Measurements from ENCODE around the gene CCNY.
"Not testable (repeated sequence)": the region's sequence is repeated elsewhere in the genome, so short reads cannot be mapped to it uniquely, and the experiment has no call there.

CCNY gene

DNA sequence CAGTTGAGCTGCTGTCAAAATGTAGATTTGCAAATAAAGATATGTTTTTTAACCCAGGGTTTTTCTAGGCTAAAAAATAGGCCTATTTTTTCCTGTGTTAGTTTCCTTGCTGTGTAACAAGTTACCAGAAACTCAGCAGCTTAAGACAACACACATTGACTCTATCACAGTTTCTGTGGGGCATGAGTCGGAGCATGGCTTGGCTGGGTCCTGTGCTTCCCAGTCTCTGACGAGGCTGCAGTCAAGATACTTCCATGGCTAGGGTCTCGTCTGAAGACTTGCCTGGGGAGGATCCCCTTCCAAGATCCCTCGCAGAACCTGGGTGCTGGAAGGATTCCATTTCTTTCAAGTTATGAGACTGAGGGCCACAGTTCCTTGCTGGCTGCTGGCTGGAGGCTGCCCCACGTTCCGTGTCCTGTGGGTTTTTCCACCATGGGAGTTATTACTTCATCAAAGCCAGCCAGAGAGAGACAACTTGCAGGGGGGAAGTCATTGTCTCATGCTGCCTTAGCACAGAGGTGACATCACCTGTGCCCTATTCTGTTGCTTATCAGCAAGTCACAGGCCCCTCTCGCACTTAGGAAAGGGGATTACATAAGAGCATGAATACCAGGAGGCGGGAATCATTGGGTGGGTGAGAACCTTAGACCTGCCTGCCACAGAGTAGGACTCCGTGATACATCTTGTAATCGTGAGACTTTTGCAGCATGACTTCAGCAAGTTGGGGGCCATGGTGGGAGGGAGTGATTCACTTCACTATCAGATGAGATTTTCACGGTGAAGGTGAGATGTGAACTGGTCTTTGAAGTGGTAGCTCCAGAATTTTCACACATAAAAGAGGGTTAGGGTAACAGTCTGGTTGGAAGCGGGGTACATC, 77.9 kb downstream of the CCNY start:
- Mint-ChIP-seq H3K4me3 (no peak overlapping the region), H3K9me3 (no peaks in the 10 kb centered on the region), H3K27ac (peak overlapping the region; percentile 18), H3K4me1 (peaks cover 40% of the 10 kb centered on the region), H3K27me3 (no peaks in the 10 kb centered on the region), H3K36me3 (no peaks in the 10 kb centered on the region)
- ATAC-seq = no peak

DNA sequence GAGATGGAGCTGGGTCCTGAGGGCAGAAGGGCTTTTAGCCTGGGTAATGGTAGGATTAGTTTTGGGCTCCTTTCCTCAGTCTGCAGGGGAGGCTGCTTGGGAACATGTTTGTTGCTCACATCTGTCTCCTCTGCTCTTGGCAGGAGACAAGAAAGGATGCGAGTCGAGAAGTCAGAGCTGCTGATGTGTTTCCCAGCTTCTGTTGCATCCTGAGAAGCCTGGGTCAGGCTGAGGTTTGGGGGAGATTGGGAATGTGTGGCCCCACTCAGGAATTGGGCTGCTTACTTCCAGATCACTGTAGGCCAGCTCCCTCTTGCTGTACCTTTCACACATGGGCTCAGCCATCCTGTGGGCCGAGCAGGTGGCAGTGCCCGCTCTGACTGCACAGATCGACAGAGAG, 79.2 kb downstream of the CCNY start:
- Mint-ChIP-seq H3K27ac (peak overlapping the region; percentile 18), H3K36me3 (no peaks in the 10 kb centered on the region), H3K27me3 (no peaks in the 10 kb centered on the region), H3K4me3 (no peak overlapping the region), H3K4me1 (peaks cover 38% of the 10 kb centered on the region), H3K9me3 (no peaks in the 10 kb centered on the region)
- ATAC-seq = no peak

DNA sequence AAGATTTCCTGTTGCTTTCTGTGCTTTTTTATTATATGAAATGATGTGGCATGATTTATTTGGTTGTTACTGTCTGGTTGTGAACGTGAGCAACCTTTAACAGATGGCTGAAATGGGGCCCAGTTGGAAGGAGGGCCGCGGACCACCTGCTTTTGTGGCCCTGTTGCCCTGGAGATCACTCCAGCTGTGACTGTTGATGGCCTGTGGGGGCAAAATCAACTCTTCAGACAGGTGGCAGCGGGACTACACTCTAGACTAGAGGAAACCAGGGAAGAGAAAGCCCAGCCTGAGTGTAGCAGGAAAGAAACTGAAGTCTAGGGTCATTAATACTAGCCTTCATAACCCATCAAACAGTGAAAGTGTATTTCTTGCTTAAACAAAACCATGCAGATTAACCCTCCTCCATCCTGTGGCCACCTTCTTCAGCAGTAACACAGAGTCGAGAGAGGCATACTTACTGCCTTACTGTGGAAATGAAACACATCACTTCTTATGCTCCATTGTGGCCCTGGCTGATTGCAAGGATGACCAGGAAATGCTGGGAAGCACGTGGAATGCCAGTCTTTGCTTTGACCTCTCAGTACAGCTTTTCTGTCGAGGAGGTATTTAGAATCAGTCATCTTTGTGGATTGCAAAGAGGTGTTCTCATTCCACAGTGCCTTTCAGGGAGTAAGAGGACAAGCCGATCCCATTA, 80.5 kb downstream of the CCNY start:
- H3K27ac Mint-ChIP-seq = peak overlapping the region; percentile 18
- peaks cover 43% of the 10 kb centered on the region for H3K4me1 Mint-ChIP-seq

DNA sequence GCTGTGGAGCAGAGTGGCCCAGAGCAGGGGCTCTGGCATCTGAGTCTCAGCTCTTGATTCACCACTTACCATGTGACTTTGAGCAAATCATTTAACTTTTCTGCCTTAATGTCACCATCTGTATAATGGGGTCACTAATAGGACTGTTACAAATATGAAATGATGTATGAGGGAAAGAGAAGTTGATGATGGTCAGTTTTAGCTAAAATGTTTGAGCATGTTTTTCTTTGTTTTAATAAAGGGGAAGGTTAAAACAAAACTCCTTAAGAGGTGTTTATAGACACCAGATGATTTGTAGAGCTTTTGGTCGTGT, 81.0 kb downstream of the CCNY start:
- Mint-ChIP-seq H3K27me3 (no peaks in the 10 kb centered on the region), H3K9me3 (no peaks in the 10 kb centered on the region), H3K27ac (no peak overlapping the region), H3K4me1 (peaks cover 44% of the 10 kb centered on the region), H3K36me3 (no peaks in the 10 kb centered on the region), H3K4me3 (no peak overlapping the region)
- no peak for ATAC-seq

More for the DNA sequence above, 80.5 kb downstream of the CCNY start:
- ATAC-seq = no peak
- Mint-ChIP-seq H3K9me3 (no peaks in the 10 kb centered on the region), H3K36me3 (no peaks in the 10 kb centered on the region), H3K4me3 (no peak overlapping the region), H3K27me3 (no peaks in the 10 kb centered on the region)

DNA sequence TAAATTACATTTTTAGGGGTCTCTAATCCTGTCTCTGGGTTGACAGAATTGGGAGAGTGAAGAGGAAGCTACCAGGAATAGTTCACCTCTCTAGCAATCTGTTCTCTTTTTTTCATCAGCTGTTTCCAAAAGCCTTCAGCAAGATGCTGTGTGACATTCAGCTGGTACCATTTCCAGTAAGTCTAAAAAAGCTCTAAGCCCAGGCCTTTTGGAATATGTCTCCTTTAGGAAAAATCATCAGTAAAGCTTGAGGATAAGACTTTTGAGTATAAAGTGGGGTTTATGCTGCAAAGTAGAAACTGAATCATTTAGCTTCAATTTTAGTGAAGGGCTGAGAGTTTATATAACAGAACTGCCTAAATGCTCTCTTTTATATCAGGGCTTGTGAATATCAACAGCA, 81.5 kb downstream of the CCNY start:
- no peak for ATAC-seq
- Mint-ChIP-seq H3K36me3 (no peaks in the 10 kb centered on the region), H3K27me3 (no peaks in the 10 kb centered on the region), H3K4me1 (peaks cover 44% of the 10 kb centered on the region), H3K4me3 (no peak overlapping the region), H3K9me3 (no peaks in the 10 kb centered on the region), H3K27ac (no peak overlapping the region)

DNA sequence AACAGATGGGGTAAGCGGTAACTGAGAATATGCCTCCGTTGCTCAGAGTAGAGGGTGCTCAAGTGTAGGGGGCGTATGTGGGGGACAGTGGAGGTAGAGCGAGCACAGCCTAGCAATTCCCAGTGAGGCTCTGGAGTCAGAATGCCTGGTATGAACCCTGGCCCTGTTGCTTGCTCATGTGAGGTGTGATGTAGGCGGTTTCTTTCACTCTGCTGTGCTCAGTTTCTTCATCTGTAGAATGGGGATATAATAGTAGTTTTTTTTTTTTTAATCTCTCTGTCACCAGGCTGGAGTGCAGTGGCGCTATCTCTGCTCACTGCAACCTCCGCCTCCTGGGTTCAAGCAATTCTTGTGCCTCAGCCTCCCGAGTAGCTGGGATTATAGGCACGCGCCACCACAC, 82.3 kb downstream of the CCNY start:
- not testable (repeated sequence) for H3K27ac Mint-ChIP-seq, H3K4me3 Mint-ChIP-seq, H3K36me3 Mint-ChIP-seq, H3K27me3 Mint-ChIP-seq, ATAC-seq, H3K9me3 Mint-ChIP-seq
- peaks cover 44% of the 10 kb centered on the region for H3K4me1 Mint-ChIP-seq

DNA sequence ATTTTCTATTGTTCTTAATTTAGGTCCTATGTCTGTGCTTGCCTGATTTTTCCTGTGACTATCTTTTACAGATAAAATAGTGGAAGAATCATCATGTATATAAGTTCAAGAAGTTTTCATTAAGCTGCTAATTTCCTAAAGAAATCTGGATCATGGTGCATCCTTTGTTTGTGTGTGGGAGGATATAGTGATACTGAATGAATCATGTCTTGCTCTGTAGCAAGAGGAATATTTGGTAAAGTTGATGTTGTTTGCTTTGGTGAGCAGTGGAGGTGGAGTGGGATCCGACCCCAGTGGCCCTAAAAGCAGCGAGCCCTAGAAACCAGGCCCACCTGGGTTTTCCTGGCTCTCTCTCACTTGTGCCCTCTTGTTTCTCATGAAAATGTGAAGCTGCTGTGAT, 83.7 kb downstream of the CCNY start:
- no peaks in the 10 kb centered on the region for H3K27me3 Mint-ChIP-seq
- H3K27ac Mint-ChIP-seq = no peak overlapping the region
- no peak overlapping the region for H3K4me3 Mint-ChIP-seq
- no peak for ATAC-seq
- no peaks in the 10 kb centered on the region for H3K36me3 Mint-ChIP-seq
- H3K9me3 Mint-ChIP-seq = no peaks in the 10 kb centered on the region
- peaks cover 47% of the 10 kb centered on the region for H3K4me1 Mint-ChIP-seq

DNA sequence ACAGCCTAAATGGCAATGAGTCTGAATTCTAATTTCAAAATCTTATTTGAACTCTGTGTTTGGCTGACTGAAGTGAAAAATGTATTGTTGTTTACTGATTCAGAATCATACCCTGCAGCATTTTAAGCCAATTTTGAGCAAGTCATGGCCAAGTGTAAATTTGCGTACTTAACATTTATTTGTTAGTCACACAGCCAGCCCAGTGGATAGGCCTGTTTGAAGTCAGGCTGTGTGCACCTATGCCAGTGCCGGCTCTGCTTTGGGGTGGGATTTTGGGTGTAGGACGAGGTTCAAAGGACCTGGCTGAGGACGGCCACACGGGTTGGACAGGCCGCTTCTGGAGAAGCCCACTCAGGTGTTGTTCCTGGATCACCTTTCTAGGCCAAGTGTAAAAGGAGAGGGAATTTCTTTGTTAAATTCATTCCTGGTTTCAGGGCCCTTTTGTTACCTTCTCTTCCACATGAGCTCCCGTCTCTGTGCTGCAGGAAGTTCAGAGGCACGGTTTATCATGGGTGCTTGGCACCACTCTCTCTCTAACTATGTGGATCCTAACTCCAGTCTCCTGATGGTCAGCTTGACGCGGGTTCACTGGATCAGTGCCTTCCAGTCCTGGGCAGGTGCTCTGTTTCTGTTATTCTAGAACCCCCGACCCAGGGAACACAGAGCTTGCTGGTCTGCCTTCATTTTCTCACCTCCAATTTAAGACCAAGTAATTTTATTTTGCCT, 84.7 kb downstream of the CCNY start:
- Mint-ChIP-seq H3K9me3 (no peaks in the 10 kb centered on the region), H3K27me3 (no peaks in the 10 kb centered on the region), H3K36me3 (peaks cover 3% of the 10 kb centered on the region), H3K4me3 (no peak overlapping the region), H3K27ac (no peak overlapping the region), H3K4me1 (peaks cover 56% of the 10 kb centered on the region)
- ATAC-seq = no peak

DNA sequence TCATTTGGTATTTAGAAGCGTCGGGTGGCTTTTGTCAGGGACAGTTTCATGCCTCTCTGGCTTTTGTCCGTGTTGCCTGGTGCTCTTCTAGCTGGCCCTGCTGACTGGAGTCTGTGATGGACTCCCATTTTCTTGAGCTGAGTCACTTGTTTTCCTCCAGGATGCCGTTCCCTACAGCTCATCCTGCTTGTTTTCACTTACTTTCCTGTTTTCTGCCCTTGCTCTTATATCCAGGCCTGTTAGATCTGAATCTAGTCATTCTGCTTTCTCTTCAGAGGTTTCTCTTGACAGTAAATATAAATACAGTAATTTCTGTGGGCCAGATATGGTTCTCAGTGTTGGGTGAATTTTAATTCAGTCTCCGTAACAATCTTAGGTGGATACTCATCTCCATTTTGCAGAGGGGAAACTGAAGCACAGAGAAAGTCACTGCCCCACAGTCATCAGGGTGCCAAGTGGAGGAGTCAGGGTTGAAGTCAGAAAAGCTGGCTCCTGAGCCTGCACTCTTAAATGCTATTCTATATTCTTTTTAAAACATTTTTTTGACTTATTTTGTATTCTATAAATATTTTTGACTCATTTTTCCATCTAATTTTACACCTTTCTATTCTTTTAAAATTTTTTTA, 85.4 kb downstream of the CCNY start:
- no peaks in the 10 kb centered on the region for H3K9me3 Mint-ChIP-seq
- ATAC-seq = no peak
- peaks cover 63% of the 10 kb centered on the region for H3K4me1 Mint-ChIP-seq
- no peak overlapping the region for H3K27ac Mint-ChIP-seq
- H3K4me3 Mint-ChIP-seq = no peak overlapping the region
- no peaks in the 10 kb centered on the region for H3K27me3 Mint-ChIP-seq
- peaks cover 6% of the 10 kb centered on the region for H3K36me3 Mint-ChIP-seq

DNA sequence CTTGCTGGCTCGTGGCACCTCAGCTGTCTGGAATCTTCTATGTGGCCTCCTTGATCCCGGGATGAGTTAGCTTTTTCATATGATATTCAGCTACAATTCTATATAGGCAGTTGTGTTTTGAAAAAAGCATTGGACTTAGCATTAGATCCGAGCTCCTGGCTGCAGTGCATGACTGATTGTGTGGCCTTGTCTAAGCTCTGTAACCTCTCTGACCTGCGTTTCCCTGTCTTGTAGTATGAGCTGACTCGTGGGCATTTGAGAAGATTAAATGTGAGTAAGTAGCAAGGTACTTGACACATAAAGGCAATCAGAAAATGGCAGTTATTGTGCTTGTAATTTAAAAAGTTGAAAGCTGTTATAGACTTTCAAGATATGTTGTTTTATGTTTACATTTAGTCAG, 85.9 kb downstream of the CCNY start:
- Mint-ChIP-seq H3K4me3 (no peak overlapping the region), H3K27me3 (no peaks in the 10 kb centered on the region), H3K4me1 (peaks cover 66% of the 10 kb centered on the region), H3K27ac (no peak overlapping the region), H3K36me3 (peaks cover 6% of the 10 kb centered on the region), H3K9me3 (no peaks in the 10 kb centered on the region)
- ATAC-seq = no peak

DNA sequence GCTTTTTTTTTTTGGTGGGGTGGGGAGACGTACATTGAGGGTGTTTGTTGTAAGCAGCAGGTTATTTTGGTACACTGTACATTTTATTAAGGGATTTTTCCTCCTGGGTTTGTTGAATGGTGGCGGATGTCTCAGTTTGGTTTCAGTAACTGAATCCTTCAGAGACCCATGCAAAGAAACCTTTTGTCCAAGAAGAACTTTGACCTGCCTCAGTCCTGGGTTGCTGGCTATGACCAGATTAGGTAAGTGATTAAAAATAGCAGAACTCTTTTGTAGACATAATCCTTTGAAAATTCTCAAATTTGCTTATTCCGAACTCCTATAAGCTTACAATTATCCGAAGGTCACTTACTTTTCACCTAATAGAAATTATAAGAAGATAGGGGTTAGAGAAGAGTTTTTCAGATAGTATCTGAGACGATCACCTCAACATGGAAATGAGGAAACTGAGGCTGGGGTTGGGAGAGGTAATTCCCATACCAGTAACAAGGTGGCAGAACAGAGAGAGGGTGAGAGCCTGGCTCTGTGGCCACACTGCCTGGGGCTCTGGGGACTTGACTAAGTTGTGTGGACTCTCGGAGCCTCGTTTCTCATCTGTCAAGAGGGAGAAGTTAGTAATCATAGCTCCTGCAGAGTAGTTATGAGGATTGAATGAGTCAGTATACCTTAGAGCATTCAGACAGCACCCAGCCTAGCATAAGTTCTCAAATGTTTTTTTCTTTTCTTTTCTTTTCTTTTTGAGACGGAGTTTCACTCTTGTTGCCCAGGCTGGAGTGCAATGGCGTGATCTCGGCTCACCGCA, 87.4 kb downstream of the CCNY start:
- H3K4me1 Mint-ChIP-seq = peaks cover 63% of the 10 kb centered on the region

DNA sequence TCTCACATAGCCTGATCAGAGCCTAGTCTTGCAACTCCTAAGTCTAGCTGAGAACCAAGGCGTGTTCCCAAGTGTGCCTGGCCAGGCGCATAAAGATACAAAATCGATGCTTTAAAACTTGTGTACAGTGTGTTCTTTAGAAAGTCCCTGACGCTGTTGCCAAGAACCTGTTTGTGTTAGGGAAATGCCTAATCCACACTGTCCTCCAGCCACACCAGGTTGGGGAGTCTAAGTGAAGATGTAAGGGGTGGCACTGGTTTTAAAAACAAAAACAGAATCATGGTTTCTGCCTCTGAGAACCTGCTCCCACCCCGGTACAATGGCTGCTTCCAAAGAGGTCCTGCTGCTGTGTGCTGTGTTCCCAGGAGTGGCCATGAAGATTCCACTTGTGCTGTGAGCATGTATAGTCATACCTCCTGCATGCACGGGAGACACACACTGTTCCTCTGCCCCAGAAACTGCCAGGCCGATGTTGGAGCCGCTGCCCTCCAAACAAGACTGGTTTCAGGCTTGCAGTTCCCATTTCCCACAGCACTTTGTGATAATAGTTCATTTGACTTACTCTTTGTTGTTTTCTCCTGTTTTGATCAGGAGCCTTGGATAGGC, 88.5 kb downstream of the CCNY start:
- peaks cover 54% of the 10 kb centered on the region for H3K4me1 Mint-ChIP-seq
- H3K9me3 Mint-ChIP-seq = no peaks in the 10 kb centered on the region
- ATAC-seq = no peak
- no peak overlapping the region for H3K27ac Mint-ChIP-seq
- no peak overlapping the region for H3K4me3 Mint-ChIP-seq
- H3K27me3 Mint-ChIP-seq = no peaks in the 10 kb centered on the region
- H3K36me3 Mint-ChIP-seq = peaks cover 15% of the 10 kb centered on the region

More for the DNA sequence above, 87.4 kb downstream of the CCNY start:
- Mint-ChIP-seq H3K27me3 (no peaks in the 10 kb centered on the region), H3K36me3 (peaks cover 14% of the 10 kb centered on the region), H3K9me3 (no peaks in the 10 kb centered on the region), H3K27ac (no peak overlapping the region), H3K4me3 (no peak overlapping the region)
- no peak for ATAC-seq

DNA sequence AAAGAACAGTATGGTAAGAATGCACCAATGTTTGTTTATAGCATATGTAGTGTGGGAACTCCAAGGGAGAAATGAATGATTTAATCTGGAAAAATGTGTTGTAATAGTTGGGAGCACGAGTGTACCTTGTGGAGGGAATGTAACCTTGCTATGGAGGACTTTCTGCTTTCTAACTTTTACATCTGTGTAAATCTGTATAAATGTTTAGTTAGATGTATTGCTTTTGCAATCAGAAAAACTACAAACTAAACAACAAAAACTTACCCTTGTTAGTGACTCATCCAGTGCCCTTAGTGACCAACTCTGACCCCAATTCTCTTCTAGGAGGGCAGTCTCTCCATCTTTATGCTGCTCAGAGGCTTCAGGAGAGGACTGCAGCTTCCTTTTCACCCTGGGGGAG, 89.3 kb downstream of the CCNY start:
- Mint-ChIP-seq H3K36me3 (peaks cover 15% of the 10 kb centered on the region), H3K27me3 (no peaks in the 10 kb centered on the region), H3K27ac (no peak overlapping the region), H3K4me1 (peaks cover 49% of the 10 kb centered on the region), H3K9me3 (no peaks in the 10 kb centered on the region), H3K4me3 (no peak overlapping the region)
- no peak for ATAC-seq

DNA sequence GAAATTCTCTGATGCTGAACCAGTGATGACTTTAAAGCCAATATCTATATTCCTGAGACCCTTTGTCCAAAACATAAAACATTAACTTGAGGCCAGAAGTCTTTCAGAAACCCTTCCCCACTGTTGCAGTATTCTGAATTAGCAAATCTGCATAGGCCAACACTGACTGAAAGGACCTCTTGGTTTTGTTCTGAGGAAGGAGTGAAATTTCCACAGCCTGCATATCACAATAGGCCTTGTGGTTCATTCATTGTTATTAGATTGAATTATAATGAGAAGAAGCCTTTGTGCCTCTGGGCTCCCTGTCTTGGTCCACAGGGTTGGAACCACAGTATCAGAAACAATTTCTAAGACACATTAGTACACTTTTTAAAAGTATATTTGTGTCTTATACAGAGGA, 90.3 kb downstream of the CCNY start:
- H3K4me1 Mint-ChIP-seq = peaks cover 46% of the 10 kb centered on the region
- no peaks in the 10 kb centered on the region for H3K27me3 Mint-ChIP-seq
- ATAC-seq = no peak
- H3K4me3 Mint-ChIP-seq = no peak overlapping the region
- H3K9me3 Mint-ChIP-seq = no peaks in the 10 kb centered on the region
- peaks cover 20% of the 10 kb centered on the region for H3K36me3 Mint-ChIP-seq
- H3K27ac Mint-ChIP-seq = peak overlapping the region; percentile 55
